ENCODE results near the gene ZNF516.

ZNF516 gene

GRCh38 chr18:76317136-76317535, 177.9 kb downstream of the ZNF516 start:
- no peak for DNase-seq

DNA sequence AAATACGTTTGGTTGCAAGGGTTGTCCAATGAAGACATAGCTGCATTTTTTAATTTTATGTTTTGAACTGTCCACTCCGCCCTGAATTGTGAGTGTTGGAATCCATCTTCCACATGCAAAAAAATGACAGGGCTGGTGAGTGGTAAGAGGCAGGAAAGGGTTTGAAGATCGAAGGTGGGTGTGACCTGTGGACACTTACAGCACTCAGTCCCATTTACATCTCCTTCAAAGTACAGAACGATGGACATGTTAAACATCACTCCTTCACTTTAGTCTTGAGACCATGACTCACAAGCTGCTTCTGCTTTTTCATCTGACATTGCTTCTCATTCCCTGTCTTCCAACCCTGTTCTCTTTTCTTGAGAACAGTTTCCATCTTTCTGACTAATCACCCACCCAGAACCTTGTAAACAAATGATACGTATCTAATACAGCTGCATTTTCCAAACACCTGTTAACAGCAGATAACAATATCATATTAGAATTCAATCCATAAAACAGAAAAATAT, 179.3 kb downstream of the ZNF516 start:
- DNase-seq: no peak

- no peak for DNase-seq
Measured at GRCh38 chr18:76314496-76314895, 180.5 kb downstream of the ZNF516 start.

DNA sequence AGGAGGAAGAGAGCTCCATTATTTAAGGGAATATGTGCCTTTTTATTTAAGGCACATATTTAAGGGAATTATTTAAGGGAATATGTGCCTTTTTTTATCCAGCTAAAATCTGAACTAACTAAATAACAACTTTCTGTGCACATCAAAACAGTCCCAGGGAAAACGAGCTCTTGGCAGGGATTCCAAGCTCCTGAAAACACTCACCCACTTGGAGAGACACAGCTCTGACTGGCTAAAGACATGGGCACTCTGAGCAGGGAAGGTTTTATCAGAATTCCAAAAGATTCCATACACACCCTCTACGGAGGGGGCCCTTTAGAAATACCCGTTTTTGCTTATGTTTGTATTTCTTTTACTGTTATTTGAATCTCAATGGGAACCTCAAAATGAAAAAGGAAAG, 181.0 kb downstream of the ZNF516 start:
- DNase-seq: no peak
